HG03457 (cell line): ENCODE measurements around the gene RND3.

Experiments used
- ATAC-seq: cut with Tn5 transposase; IDR thresholded peaks from one replicate; pipeline ENCODE4 v1.9.1; 2021; ENCODE audit warnings: moderate number of reproducible peaks; ENCODE audit not compliant: unreplicated experiment

The RND3 gene

DNA sequence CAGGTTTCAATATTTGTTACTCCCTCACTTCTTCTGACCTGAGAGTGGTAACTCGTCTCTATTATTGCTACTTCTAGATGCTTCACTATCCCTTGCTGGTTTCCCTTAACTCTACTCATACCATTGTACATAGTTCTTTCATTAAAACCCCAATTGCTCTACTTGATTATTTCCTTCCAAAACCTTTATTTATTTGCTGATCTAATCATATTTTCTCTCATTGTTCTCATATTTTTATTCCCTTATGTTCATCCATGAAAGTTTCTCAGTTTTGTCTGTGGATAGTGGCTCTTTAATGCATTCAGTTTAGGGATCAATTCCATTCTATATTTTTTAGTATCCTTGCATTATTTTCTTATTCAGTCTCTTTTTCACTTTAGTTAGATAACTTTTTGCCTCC is 42.1 kb downstream of the RND3 start:
- ATAC-seq = no peak

DNA sequence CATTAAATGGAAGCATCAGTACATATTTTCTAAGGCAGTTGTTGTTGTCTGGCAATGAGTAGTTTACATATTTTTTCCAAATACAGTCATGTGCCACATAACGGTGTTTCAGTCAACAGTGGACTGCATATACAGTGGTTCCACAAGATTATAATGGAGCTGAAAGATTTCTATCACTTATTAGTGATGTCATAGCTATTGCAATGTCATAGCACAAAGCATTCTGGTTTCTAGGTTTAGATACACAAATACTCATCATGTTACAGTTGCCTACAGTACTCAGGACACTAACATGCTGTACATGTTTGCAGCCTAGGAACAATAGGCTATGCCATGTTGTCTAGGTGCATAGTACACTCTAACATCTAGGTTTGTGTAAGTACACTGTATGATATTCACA is 45.0 kb downstream of the RND3 start:
- no peak for ATAC-seq

DNA sequence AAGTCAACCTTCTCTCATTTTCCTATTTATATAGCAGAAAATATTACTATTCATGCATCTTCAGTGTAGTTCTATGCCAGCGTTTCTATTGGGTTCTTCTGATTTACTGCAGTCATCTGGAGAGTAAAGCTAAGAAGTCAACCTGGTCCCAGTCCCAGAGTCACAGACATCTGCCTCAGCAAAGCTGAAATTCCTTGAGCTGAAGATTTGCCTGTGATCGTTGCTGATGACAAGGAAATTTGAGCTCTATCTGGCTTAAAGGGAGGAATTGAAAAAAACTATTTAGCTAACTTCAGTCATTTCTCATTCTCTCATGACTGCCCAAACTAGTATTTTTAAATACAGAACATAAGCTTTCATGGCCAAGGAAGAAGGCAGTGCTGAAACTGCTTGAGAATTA is 45.7 kb downstream of the RND3 start:
- no peak for ATAC-seq

DNA sequence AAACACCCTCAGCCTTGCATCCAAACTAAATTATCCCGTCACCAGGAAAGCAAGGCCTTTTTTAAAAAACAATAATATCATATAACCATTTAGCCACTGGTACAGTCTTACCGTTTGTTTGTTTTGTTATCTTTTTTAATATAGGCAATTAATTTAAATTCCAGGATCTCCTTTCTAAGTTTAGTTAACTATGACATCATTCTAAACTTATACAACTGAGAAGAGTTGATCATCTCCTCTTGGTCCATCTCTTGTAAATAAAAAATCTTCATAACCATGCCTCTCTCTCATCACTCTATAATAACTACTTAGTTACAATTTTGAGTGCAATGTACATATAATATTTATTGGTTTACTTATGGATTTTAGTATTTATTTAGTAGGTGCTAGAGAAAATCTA is 46.2 kb downstream of the RND3 start:
- no peak for ATAC-seq

DNA sequence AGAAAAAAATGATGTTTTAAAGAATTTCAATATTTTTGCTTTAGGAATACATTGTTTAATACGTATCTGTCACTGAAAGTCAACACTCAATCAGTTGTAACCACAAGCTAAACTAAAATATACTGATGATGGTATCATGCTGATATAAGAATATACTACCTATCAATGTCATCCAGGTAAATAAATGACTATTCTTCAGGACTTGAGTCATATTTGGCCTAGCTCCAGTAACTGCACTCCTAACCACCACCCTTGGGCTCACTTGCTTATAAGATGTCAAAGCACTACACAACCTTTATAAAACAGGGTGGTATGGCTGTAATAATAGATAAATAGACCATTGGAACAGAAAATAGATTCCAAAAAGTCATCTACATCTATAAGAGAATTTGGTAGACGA is 48.8 kb downstream of the RND3 start:
- ATAC-seq = no peak

DNA sequence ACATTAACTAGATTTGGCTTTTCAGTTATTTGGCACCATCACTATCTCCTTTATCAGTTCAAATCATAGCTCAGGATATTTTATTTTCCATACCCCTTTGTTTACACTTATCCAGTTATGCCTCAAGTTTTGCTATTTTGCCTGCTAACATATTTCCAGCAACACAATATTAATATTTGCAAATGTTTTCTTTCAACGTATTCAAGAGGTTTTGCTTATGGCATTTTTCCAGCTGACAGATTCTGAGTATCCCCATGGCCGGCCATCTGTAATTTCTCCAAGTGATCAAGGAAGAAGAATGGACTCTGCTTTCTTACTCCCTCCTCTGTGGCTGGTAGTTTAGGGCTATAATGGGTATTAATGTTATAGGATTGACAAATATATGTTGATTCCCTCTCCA is 49.4 kb downstream of the RND3 start:
- no peak for ATAC-seq

DNA sequence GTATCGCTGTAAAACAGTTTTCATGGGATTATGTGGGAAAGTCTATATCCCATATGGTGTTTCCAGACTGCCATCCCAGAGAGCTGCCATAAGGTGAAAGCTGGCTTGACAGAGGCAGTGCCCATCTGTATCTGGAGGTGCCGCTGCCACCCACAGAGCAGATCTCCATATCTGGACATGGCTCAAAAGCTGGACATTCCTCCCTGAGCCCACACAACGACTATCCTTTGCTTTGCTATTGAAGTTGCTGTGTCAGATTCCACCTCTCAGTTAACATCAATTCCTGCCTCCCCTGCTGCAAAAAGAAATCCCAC is 55.2 kb downstream of the RND3 start:
- no peak for ATAC-seq

DNA sequence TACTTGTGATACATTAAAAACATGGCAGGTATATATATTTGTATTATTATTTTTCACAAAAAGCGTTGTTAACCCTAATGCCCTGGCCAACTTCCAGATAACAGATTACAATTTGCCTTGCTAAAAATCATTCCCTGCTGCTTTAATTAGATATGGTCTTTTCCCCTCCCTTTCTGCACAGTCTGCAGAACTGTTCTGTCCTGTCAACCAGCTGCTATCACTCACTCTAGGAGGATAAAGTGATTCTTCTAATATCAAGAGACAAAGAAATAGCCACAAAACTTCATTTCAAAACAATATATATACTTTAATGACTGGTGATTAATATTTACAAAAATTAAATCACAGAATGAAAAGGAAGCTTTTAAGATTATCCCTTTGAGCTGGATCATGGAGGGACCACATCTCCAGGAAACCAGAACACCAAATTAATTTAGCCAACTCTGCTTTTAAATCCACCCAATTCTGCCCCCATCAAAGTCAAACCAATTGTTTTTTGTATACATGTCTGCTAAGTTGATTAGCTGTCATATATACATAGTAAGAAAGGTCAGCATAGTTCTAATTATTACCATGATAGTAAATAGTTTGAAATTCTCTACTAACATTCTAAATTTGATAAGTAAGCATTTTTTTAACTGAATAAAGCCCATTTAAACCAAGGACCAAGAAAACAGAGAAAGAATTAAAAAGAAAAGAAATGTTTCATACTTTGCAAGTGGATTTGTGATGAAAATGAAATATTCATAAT is 55.7 kb downstream of the RND3 start:
- no peak for ATAC-seq

DNA sequence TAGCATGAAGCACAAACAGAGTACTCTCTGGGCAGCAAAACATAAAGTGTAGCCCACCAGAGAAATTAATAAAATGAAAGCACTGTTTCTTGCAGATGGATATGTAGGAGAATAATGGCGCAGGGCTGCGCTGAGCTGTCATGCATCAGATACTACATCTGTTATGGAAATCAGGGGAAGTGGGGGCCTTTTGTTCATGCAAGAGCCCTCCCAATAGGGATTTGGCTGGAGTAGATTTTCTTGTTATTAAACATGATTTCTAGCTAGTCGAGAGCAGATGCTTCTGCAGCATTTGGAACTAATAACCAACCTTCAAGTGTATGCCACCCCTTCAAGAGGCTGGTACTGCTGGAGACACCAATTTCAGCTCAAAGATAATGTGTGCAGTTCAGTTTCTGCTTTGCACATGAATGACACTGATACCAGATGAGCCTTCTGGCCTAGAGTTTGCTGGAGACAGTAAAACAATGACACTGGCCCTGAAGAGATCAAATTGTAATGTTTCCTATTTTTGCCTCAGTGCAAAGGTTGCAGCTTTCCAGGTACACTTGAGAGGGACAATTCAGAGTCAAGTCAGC is 58.0 kb downstream of the RND3 start:
- no peak for ATAC-seq

DNA sequence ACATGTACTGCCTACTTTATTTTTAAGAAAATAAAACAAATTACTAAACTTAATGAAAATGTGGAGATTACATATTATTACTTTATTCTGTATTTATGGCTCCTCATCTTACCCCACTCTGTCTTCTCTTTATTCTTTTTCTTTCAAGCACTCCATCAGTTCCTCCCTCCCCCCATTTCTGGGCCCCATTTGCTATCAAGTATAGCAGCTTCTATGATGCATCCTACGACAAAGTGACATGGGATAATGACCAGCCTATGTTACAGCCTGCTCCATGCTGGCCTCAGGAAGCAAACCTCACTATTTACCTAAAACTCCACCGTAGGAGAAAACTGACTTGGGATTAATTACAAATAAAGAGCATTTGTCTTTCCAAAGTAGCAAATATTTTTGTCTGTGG is 58.8 kb downstream of the RND3 start:
- no peak for ATAC-seq

DNA sequence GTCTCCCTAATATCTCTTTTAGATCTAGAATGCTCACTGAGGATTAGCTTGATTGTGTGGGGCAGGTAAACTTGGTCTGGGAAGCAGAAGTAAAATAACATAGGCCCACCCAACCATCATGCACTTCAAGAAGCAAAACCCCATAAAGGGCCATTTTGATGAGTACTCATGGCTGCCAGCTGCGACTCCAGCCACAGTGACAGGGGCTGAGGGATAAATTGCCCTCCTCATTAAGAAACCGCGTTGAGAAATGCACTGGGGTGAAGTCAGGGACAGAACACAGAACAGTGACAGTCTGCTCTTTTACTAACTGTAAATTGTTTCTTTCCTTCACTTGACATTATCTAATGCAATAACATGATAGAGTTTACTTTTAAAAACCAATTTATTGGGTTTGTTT is 60.2 kb downstream of the RND3 start:
- ATAC-seq = no peak

DNA sequence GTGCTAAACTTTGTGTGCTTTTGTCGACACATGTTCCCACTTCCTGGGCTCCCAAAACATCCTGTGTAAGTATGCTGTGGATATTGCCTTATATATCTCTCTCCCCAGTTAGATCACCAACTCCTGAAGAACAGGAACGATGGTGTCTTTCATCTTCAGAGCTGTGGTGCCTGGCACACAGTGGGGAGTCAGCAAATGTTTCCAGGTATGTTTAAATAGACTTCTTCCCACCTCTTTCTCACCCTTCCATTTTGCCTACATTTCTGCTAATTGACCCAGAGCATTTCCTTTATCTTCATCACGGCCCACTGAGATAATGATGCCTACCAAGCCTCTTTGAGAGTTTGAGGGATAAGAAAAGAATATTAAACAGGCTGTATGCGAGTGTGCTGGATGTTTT is 60.7 kb downstream of the RND3 start:
- no peak for ATAC-seq

DNA sequence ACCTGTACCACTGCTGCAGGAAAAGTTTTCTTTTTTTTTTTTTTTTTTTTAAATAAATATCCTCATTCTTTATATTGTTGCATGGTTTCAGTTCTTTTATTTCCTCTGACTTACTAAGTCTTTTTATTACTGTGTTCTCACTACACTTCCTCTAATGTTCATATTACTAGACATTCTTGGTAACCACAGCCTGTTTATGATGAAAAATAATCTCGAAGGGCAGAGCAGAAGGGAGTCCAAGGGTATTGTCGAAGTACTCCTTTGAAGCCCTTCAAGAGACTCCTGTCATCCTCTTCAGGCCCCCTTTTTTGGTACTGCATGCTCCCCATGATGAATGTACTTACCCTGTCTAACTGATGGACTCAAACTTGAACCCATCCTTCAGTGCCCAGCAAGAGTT is 61.2 kb downstream of the RND3 start:
- ATAC-seq = no peak

DNA sequence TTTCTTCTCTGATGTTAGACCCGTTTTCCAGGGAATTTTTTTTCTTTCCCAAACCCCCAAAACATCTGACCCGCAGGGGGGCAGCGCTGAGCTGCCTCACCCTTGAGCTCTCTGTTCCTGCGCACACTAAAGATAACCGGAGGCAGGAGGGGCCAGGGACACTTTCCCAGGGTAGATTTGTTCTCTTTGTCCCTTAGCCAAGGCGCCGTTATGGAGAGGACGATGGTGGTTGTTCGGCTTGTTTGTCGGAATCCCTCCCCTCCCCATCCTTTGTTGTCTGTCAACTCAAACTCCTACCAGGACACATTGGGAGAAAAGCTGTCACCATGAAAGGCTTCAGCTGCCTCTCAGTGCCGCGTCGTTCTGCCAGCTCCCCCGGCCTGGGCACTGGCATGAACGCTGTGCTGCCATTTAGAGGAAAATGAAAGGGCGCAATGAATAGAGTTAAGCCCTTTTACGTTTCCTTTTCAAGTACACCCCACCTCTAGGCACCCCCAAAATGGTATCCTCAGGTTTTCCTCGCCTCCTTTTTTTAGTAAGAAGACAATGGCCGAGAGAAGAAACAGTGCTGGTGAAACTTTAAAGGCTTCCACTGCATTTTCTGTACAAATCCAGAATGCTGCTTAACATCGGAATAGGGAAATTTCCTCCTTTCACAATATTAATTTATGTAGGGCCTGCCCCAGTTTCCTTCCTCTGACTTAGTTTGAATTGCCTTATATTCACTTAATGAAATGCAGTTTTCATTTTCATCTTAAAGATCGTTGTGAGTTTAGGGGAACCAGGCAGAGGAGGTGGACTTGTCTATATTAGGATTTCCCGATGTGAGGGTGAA is 62.1 kb downstream of the RND3 start:
- ATAC-seq = no peak

DNA sequence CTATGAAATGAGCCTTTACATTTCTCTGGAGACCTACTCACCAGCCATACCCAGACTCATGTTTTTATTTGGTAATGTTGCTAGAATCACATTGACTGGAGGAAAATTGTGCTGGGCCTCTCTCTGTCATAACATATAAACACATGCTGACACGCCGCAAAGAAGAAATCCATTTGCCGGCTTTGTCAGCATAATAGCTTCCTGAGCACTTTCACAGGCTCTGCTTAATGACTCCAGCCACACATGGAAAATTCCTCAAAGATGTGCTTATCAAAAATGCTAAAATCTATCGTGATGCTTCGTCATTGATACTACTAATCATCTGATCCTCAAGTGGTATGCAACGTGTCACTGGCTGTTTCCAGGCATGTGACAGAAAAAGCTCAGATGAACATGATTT is 63.1 kb downstream of the RND3 start:
- no peak for ATAC-seq

DNA sequence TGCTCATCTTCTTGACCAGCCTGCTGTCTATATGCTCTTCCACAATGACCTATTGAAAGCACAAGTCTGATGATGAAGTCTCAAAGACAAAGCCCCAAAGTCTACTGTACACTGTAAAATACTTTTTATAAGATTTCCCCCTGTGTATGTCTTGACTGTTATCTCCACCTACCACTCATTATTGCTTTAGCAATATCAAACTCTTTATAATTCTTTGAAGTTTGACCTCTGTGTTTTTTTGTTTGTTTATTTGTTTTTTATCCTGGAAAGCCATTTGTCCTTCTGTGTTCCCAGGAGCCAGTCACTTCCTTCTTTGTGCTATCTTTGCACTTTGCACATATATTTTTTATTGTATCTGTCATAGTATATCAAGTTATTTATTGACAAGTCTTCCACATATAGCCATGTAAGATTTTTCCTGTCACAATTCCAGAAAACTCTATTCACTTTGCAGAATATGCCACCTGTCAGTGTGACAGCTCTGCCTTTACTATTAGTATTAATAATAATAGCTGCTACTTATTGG is 66.3 kb downstream of the RND3 start:
- no peak for ATAC-seq

DNA sequence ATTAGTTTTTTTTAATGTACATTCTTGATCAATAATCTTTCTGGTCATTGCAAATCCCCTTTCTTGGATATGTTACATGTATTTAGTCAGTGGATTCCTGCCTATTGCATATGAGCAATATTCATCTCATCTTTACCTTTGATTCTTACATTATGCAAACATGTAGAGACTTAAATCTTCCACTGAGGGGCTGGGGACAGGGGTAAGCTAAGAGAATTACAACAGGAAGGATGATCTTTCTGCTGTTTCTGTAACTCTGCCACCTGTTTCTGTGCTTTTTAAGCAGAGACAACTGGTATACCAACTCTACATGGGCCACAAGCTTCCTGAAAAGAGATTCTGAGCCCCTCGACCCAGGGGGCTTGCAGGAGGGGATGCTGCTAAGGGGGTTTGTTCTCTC is 68.6 kb downstream of the RND3 start:
- no peak for ATAC-seq
